Limb (tissue), 2 donors: ENCODE data around the gene C15orf62.

ENCODE experiments used
- DNase-seq, 2 donors: peaks; one replicate each; pipeline ENCODE4 v3.0.0-alpha.2; 2016; ENCODE audit errors: extremely low spot score in 2 of 2

The C15orf62 gene

GRCh38 chr15:40782609-40783227, 12.9 kb downstream of the C15orf62 start:
- peak in 1 of 2 donors; percentile 63 for DNase-seq

- DNase-seq, result no peak
Measured at GRCh38 chr15:40785164-40785563, 15.4 kb downstream of the C15orf62 start.

- no peak for DNase-seq
Measured at GRCh38 chr15:40785814-40786213, 16.0 kb downstream of the C15orf62 start.

GRCh38 chr15:40787344-40787841, 17.6 kb downstream of the C15orf62 start:
- no peak for DNase-seq

GRCh38 chr15:40787991-40788390, 18.2 kb downstream of the C15orf62 start:
- DNase-seq, result no peak

GRCh38 chr15:40789119-40789518, 19.3 kb downstream of the C15orf62 start:
- no peak for DNase-seq

GRCh38 chr15:40789999-40790398, 20.2 kb downstream of the C15orf62 start:
- DNase-seq, result no peak

GRCh38 chr15:40790718-40791117, 20.9 kb downstream of the C15orf62 start:
- no peak for DNase-seq

GRCh38 chr15:40792394-40792793, 22.6 kb downstream of the C15orf62 start:
- no peak for DNase-seq

- no peak for DNase-seq
Measured at GRCh38 chr15:40793216-40793989, 23.6 kb downstream of the C15orf62 start.

- DNase-seq, result no peak
Measured at GRCh38 chr15:40796041-40796440, 26.3 kb downstream of the C15orf62 start.

- DNase-seq, result no peak
Measured at GRCh38 chr15:40796512-40796911, 26.7 kb downstream of the C15orf62 start.

- no peak for DNase-seq
Measured at GRCh38 chr15:40799523-40799922, 29.7 kb downstream of the C15orf62 start.

- DNase-seq, result no peak
Measured at GRCh38 chr15:40803076-40803475, 33.3 kb downstream of the C15orf62 start.

- DNase-seq, result no peak
Measured at GRCh38 chr15:40803688-40804087, 33.9 kb downstream of the C15orf62 start.

- DNase-seq, result no peak
Measured at GRCh38 chr15:40806672-40807027, 36.9 kb downstream of the C15orf62 start.

- DNase-seq, result peak; percentile 96 to 100
Measured at GRCh38 chr15:40807028-40807887, 37.5 kb downstream of the C15orf62 start, which contains the start of the genes DNAJC17 and ZFYVE19. Gene DNAJC17, minus strand, starts transcription at chr15:40807473. Its CDS starts 27 bp downstream, at chr15:40807446. Gene ZFYVE19, plus strand, starts transcription at chr15:40807089. Its CDS starts 501 bp downstream, at chr15:40807590.

- no peak for DNase-seq
Measured at GRCh38 chr15:40807888-40808461, 38.2 kb downstream of the C15orf62 start.

- no peak for DNase-seq
Measured at GRCh38 chr15:40808861-40809450, 39.2 kb downstream of the C15orf62 start.

GRCh38 chr15:40812721-40813425, 43.1 kb downstream of the C15orf62 start:
- DNase-seq, result no peak
